NCI-H524 treated with DMSO at 0.1 percent for 48 hours (cell line): Measurements from ENCODE around the gene COPZ2.
"Not testable (repeated sequence)": the region's sequence is repeated elsewhere in the genome, so short reads cannot be mapped to it uniquely, and the experiment has no call there.

Source experiments
- DNase-seq: peaks from one replicate; lab custom pipeline; 2025; lab: John Stamatoyannopoulos, UW

Gene COPZ2

DNA sequence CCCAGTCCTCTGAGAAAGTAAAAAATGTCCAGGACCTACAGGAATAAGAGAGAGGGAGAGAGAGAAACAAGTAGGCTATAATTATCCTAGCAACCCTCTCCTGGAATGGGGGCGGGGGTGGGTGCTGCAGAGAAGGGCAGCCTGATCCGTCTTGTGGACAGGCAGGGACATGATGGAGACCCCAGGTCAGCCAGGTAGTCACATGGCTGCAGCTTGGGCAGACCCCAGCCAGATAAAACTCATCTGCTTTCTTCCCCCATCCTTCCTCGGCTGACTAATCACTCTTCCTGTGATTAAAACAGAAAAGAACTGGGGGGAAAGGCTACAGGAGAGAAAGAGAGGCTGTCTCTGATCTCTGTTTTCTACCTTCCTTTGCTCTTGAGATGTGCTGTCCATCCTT, 32.6 kb downstream of the COPZ2 start:
- no peak for DNase-seq

GRCh38 chr17:48003417-48004151, 34.0 kb downstream of the COPZ2 start:
- peak; percentile 100 for DNase-seq

GRCh38 chr17:48002916-48003416, 34.6 kb downstream of the COPZ2 start:
- no peak for DNase-seq

- no peak for DNase-seq
Measured at GRCh38 chr17:48002266-48002915, 35.2 kb downstream of the COPZ2 start.

- DNase-seq, result not testable (repeated sequence)
Measured at GRCh38 chr17:48001657-48002056, 35.9 kb downstream of the COPZ2 start.

- DNase-seq, result no peak
Measured at GRCh38 chr17:48001197-48001596, 36.4 kb downstream of the COPZ2 start.

DNA sequence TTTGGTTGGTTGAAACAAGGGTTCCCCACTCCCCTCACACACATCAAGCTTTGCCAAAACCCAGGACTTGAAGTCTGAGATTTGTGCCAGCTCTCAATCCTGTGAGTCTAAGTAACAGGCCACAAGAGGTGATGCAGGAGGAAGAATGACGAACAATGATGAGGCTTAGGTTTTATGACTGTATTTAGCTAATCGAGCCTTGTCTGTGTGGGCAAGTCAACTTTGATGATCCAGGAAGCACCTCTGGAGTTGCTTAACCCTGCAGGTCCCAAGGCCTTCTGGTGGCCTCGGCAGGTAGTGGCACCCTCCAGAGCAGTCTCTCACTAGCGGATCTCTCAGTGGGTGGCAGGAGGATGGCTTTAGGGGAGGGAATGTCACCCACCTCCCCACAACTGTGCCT, 38.0 kb downstream of the COPZ2 start:
- no peak for DNase-seq

DNA sequence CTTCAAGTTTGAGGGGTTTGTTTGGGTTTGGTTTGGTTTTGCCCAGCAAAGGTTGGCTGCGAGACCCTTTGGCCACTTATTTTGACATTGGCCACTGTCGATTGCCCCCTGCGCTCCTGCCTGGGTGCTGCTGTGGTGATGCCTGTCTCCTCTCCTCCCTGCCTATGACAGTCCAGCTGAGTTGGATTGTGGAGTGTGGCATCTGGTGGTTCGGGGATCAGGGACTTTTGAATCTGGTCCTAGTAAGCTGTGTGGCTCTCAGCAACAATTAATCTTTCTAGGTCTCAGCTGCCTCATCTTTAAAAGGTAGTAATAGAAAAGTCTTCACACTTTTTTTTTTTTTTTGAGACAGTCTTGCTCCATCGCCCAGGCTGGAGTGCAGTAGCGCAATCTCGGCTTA, 39.6 kb downstream of the COPZ2 start:
- DNase-seq, result peak; percentile 76

DNA sequence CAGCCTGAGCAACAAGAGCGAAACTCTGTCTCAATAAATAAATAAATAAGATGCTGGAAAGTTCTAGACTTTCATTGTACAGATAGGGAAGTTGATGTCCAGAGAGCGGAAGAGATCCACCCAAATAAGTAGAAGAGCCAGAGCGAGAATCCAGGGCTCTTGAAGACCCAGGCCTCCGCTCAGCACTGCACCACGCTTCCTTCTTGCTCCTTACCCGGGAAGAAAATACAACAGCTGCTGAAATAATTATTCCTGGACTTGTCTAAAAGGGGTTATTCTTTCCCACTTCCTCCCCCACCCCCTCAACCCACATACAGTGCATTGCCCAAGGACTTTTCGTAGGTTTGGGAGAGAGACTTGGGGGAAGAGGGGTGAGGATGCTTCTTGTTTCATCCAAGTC, 40.0 kb downstream of the COPZ2 start:
- no peak for DNase-seq

- no peak for DNase-seq
Measured at GRCh38 chr17:47996201-47996600, 41.4 kb downstream of the COPZ2 start.

- peak; percentile 35 for DNase-seq
Measured at GRCh38 chr17:47995241-47995935, 42.2 kb downstream of the COPZ2 start.

DNA sequence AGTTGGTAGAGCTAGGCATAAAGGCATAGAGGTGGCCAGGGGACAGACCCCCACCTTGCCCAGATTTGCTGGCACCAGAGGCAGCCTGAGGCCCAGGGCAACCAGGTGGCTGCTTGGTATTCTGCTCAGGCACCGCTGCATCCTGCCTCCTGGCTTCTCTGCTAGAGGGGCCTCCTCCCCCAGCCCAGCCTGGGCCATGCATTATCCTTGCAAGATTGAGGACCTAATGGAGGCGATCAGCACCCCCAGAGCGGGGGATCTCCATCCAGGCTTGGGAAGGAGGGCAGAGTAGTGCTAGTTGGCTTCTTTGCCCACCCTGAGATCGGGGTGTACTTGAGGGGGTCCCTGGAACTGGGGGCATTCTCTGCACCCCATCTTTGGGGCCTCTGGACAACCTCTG, 42.9 kb downstream of the COPZ2 start:
- DNase-seq, result no peak

DNA sequence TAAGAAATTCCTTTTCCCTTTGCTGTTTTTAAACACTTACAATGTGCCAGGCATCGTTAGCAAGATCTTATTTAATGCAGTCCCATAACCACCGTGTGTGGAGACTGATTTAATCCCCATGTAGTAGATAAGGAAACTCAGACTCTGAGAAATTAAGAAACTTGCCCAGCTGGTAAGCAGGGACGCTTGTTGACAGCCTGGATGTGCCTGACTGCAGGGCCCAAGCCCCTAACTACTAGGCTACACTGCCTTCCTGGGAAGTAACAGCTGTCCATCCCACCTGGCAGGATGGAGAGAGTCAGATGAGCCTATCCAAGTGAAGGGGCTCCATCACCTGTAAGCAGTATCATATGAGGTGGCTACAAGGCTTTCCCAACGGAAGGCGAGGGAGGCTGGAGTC, 43.6 kb downstream of the COPZ2 start:
- DNase-seq, result no peak

DNA sequence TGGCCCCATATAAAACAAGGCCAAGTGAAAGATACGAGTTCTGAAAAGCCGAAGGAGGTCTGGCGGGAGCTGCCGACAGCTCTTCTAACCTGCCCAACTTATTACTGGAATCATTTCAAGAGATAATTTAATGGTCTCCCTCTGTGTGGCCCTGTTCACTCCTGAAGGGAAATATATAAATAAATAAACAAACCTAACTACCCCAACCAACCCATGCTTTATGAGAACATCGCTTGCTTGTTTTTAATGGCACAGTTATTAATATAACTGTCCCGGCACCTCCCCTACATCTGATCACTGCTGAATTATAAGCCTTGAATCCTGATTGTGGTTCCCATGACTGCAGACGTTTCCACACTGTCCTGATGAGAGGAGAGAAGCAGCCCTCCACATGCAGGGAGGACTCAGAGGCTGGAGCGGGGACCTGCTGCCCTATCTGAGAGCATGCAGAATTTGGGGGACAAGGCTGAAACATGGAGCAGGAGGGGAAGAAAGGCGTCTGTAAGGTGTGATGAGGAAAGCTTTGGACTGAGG, 44.5 kb downstream of the COPZ2 start:
- DNase-seq, result no peak

DNA sequence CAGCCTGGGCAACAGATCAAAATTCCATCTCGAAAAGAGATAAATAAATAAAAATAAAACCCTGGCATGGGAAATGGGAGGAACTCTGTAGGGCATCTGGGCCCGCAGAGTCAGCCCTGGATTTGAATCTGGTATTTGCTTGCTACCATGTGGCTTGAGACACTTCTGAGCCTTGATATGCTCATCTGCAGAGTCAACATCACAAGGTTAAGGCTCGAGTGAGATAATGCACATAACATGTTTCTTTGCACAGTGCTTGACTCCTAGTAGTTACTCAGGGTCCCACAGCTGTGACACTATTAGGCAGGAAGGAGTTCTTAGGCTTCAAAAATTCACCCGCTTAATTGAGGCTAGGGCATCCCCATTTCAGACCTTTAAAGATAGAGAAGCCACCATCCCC, 45.4 kb downstream of the COPZ2 start:
- no peak for DNase-seq

GRCh38 chr17:47990962-47991731, 46.5 kb downstream of the COPZ2 start:
- no peak for DNase-seq

GRCh38 chr17:47989700-47990099, 47.9 kb downstream of the COPZ2 start:
- DNase-seq, result no peak

- no peak for DNase-seq
Measured at GRCh38 chr17:47989159-47989558, 48.4 kb downstream of the COPZ2 start.

- not testable (repeated sequence) for DNase-seq
Measured at GRCh38 chr17:47988445-47988844, 49.2 kb downstream of the COPZ2 start.

GRCh38 chr17:47987240-47987835, 50.3 kb downstream of the COPZ2 start:
- DNase-seq, result no peak

GRCh38 chr17:47986520-47986919, 51.1 kb downstream of the COPZ2 start:
- DNase-seq, result no peak
